IPS-NIHi7 (cell line): ENCODE measurements around the gene FOS.
"Not testable (repeated sequence)": the region's sequence is repeated elsewhere in the genome, so short reads cannot be mapped to it uniquely, and the experiment has no call there.

Experiments
- DNase-seq: peaks from one replicate; pipeline ENCODE4 v3.0.0; 2012; ENCODE audit warnings: mixed read lengths; ENCODE audit errors: extremely low spot score

The FOS gene

DNA sequence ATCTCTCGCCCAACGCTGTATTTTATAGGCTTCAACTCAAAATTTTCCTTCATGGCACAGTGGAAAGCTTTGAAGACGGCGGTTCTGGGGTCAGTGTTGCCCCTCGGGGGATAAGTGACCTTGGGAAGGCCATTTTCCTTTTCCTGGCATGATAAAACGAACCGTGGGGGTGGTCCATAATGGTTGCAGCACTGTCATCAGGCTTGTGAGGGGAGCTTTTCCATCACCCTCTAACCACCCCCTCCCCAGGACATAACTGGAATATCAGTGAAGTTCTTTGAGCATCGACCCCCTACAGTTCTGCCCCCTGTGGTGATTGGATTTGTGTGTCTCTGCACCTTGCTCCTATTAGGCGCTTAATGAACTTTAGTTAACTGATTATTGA, 16.0 kb downstream of the FOS start:
- DNase-seq: peak; percentile 29

DNA sequence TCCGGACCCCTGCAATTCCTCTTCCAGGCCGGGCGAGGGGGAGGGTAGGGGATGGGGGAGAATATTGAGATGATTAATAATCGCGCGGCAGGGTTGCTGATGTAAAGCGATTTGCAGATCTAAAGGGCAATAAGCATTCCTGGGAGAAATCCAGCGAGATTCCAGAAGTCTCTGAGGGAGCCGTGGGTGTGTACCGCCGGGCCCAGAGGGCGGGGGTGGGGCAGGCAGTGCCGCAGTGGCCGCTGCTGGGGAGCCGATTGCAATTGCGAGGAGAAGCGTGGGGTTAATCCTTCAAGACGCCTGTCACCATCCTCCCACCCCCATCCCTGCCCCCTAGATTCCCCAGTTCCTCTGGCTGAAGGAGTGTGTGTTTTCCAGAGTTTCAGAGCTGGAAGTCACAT, 16.4 kb downstream of the FOS start:
- peak; percentile 50 for DNase-seq

DNA sequence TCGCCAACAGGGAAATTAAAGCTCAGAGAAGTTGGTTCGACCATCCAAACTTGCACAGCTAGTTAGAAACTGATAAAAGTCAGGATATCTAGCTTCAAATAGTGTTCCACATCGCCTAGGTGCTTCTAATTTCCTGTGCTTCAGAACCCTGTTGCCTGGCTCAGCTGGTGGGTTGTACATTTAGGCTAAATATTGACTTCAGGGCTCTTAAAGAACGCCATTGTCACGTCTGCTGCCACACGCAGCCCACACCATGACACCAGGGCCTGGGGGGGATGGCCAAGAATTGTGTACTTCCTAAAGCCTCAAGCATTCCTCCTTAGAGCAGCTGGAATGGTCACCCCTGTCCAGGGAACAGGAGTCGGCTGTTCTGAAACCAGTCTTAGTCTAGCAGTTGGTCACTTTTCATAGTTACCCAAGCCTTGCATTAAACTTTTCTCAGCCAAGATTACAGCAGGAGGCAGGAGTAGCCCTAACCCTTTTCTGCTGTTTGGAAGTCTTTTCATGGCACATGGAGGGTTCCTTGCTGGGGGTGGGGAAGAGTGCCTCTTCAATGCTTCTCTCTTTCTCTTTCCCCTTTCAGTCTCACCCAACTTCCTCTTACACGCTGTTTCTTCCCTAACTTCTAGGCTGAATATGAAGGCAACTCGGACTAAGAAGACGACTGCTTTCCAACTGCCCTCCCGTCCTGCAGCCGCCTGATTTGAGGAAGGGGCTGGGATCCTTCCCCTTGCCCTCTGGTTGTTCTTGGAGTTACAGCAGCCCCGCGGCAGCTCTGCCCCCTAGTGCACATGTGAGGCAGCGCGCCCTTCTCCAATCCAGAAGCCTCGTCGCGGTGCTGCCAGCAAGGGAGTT, 17.1 kb downstream of the FOS start:
- peak; percentile 80 for DNase-seq

DNA sequence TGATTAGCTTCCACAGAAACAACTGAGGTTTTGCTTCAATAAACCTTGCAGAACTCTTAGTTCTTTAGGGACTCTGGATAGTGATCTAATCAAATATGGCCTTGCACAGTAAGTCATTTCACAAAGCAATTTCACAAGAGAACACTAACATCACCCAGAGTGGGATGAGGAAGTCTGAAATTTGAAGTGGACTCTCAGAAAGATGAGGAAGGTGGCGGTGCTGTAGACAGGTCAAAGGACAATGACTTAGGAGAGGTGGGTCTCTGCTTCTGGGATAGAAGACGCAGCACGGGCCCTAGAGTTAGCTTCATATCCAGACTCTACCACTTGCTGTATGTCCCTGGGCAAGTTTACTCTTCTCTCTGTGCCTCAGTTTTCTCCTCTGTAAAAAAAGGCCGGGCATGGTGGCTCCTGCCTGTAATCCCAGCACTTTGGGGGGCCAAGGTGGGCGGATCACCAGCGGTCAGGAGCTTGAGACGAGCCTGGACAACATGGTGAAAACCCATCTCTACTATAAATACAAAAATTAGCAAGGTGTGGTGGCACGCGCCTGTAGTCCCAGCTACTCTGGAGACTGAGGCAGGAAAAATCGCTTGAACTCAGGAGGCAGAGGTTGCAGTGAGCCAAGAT, 18.9 kb downstream of the FOS start:
- DNase-seq: no peak

DNA sequence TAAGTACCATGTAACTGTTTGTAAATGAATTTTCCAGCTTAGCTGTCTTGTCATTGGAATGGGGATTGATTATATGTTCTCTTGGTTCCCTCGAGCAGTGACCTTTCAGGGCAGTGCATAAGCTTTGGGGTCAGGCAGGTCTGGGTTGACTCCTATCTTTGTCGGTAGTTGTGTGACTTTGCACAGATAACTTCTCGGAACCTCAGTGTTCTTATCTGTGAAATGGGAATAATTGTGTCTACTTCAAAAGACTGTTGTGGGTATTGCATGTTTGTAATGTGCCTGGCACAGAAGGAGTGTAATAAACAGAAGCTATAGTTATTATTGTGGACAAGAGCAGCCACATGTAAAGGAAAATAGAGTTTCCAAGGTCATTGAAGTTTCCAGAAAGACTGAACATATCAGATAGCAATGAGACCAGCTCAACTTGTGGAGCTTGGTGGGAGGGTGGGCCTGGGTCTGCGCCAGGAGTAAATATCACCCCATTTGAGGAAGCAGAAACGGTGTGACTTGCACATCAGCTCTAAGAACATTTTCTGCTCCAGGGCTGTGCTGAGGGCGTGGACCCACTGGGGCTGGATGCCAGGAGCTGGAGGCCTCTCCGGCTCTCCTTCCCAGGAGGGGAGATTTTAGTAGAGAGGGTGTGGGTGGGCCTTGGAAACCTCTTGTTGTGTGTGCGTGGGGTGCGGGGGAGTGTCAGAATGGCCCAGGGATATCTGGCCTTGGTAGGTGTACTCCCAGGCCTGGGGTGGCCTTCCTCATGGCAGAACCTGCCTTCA, 19.7 kb downstream of the FOS start:
- DNase-seq: no peak

DNA sequence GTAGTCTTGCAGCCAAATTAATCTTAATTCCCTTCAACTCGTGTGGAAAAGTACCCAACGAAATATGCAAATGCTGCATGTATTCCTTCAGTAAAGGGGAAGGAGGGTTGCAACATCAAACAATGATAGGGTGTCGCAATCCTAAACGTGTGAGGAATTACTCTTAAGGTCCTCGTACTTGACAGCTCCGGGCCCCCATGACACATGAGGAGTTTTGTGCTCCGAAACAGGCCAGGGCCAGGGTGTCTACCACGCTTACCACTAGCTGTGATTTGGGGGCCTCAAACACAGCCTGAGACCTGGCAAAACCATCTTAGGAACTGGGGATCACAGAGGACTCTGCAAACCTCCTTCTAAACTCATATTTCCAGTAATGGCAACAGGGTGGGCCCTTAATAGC, 20.4 kb downstream of the FOS start:
- DNase-seq: no peak

- no peak for DNase-seq
These were observed 20.9 kb downstream of the FOS start for GRCh38 chr14:75299576-75299975.

- DNase-seq: no peak
These were observed 23.2 kb downstream of the FOS start for GRCh38 chr14:75301666-75302325.

DNA sequence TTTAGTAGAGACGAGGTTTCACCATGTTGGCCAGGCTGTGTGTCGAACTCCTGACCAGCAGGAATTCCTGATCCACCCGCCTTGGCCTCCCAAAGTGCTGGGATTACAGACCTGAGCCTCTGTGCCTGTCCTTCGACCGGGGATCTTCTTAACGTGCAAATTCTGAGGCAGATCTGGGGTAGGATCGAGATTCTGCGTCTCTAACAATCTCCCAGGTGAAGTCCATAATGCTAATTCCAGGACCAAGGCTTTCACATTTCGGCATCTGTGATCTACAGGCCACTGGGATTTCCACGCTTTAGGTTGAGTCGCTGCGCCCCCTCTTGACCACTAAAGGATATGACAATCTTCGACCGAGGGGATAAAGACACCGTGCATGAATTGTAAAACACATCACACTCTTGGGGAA, 24.8 kb downstream of the FOS start:
- DNase-seq: peak; percentile 68

DNA sequence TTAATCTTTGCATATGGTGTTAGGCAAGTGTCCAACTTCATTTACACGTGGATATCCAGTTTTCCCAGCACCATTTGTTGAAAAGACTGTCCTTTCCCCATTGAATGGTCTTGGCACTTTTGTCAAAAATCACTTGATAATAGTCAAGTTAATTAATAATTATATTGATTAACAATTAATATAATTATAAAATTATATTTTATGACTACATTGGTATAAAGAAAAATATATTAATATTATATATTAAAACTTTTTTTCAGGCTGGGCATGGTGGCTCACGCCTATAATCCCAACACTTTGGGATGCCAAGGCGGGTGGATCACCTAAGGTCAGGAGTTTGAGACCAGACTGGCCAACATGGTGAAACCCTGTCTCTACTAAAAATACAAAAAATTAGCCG, 27.8 kb downstream of the FOS start:
- not testable (repeated sequence) for DNase-seq

- DNase-seq: no peak
These were observed 28.5 kb downstream of the FOS start for GRCh38 chr14:75306927-75307699.

DNA sequence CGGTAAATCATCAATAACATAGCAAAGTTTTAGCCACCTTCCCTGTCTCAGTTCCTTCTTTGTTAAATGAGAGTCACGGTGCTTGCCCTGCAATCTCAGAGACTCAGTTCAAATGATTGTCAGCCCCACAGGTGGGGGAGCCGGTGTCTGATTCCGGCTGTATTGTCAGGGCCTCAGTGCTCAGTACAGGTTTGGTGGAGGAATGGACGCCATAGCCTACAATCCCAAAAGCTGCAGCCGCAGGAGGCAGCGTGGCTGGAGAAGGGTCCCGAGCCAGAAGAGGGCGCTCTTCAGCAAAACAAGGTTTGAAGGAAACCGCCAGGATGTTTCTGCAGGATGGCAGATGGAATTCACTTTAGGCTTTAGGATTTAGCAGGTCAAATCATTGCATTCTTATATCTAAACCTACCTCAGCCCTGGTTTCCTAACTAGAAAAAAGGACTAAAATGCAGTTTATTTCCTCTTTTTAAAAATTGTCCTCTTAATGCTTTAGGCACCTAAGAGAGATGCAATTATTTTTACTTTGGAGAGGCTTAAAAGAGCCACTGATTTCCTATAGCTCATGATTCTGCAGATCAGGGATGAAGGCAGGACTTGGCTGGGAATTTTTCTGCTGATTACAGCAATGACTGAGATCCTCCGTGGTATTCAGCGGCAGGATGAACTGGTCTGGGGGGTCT, 29.2 kb downstream of the FOS start:
- peak; percentile 76 for DNase-seq

DNA sequence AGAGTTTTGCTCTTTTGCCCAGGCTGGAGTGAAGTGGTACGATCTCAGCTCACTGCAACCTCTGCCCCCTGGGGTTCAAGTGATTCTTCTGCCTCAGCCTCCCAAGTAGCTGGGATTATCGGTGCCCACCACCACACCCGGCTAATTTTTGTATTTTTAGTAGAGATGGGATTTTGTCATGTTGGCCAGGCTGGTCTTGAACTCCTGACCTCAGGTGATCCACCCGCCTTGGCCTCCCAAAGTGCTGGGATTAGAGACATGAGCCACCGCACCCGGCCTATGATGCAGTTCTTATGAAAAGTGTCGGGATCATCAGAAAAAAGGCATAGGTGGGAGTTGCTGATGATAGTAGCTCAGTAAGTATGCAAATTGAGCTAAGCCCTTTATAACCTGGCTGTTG, 30.4 kb downstream of the FOS start:
- not testable (repeated sequence) for DNase-seq

DNA sequence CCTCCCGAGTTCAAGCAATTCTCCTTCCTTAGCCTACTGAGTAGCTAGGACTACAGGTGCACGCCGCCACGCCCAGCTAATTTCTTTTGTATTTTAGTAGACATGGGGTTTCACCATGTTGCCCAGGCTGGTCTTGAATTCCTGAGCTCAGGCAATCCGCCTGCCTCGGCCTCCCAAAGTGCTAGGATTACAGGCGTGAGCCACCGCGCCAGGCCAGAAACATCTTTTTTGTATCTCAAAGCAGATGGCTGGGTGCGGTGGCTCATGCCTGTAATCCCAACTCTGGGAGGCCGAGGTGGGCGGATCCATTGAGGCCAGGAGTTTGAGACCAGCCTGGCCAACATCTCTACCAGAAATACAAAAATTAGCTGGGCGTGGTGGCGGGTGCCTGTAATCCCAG, 30.9 kb downstream of the FOS start:
- DNase-seq: not testable (repeated sequence)

- DNase-seq: peak; percentile 85
These were observed 31.9 kb downstream of the FOS start for GRCh38 chr14:75310295-75311111.

DNA sequence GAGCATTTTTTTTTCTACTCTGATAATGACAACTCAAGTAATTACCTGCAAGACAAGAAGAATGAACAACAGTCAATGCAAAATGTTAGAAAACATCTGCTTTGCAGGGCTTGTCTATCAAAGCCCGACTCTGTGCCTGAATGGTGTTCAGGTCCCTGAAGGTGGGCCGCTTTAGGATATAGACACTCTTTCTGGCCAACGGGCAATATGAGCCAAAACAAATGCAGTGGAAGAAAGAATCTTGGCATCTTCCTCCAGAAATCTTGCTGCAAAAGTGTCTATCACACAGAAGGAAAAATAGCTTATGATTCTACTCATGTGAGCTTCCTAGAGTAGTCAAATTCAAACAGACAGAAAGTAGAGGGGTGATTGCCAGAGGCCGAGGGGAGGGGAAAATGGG, 32.7 kb downstream of the FOS start:
- DNase-seq: no peak

- DNase-seq: no peak
These were observed 33.7 kb downstream of the FOS start for GRCh38 chr14:75312341-75312740.

DNA sequence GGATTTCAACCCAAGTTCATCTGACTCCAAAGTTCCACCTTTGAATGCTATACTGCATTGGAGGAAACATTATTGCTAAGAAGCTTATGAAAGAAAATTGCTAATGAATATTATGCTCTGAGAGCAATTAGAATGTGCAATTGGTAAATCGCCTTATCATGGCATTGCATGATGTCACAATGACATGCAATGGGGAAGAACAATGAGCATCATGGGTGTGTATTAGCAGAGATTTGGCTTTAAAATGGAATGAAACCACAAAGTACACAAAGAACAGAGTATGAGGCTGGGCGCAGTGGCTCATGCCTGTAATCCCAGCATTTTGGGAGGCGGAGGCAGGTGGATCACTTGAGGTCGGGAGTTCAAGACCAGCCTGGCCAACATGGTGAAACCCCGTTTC, 34.7 kb downstream of the FOS start:
- DNase-seq: no peak

- DNase-seq: no peak
These were observed 36.5 kb downstream of the FOS start for GRCh38 chr14:75315144-75315543.

GRCh38 chr14:75317148-75317547, 38.5 kb downstream of the FOS start:
- no peak for DNase-seq
